Left lung (tissue), 10 donors: Measurements from ENCODE around the gene CUX1. TPM values are rescaled to one million over a fixed set of nuclear protein-coding genes. Genes with fewer than 3 reads are reported as not detected.
A peak's percentile ranks its signal among the peaks of the same experiment; 100 is the strongest.

Experiments
- ATAC-seq: fragments of 200-7000 bp; cut with Tn5 transposase; one replicate; pipeline ENCODE4 v1.9.1; 2020; ENCODE audit warnings: moderate library complexity
- DNase-seq, 4 donors: peaks; one replicate each; pipeline ENCODE4 v3.0.0-alpha.2; 2013 to 2020
- H3K27ac ChIP-seq, 2 donors: fragments of 200-600 bp; sonication (generic) in 1 of 2; one replicate each; pipeline versions ENCODE4 v1.5.0 to v1.8.0; 2020 to 2021
- H3K27me3 ChIP-seq, 2 donors: fragments of 200-600 bp; sonication (generic) in 1 of 2; one replicate each; pipeline versions ENCODE4 v1.5.0 to v1.8.0; 2020 to 2021
- H3K36me3 ChIP-seq, 2 donors: fragments of 200-600 bp; sonication (generic) in 1 of 2; one replicate each; pipeline versions ENCODE4 v1.5.0 to v1.8.0; 2020 to 2021
- H3K4me1 ChIP-seq, 2 donors: fragments of 200-600 bp; one replicate each; pipeline ENCODE4 v1.8.0; 2021
- H3K4me3 ChIP-seq, 2 donors: fragments of 200-600 bp; sonication (generic) in 1 of 2; one replicate each; pipeline versions ENCODE4 v1.5.0 to v1.8.0; 2020 to 2021; ENCODE audit warnings: mild to moderate bottlenecking in 1 of 2
- H3K9me3 ChIP-seq, 2 donors: fragments of 200-600 bp; sonication (generic) in 1 of 2; one replicate each; pipeline versions ENCODE4 v1.5.0 to v1.8.0; 2020 to 2021
- intact Hi-C, 2 donors: fragments of 100-400 bp; cut with DNase I; formaldehyde crosslinking; loops; one replicate each; pipeline versions ENCODE4 v1.11.2 to v1.14.2; 2022
- polyA plus RNA-seq, 6 donors: library from polyadenylated mRNA; unstranded; fragments of 120-200 nt; gene quantifications; one replicate each; pipeline ENCODE4 v1.2.1, GENCODE V29; 2013; ENCODE audit not compliant: insufficient read length in 6 of 6
- total RNA-seq, 2 donors: library from RNA; stranded (reverse); fragmentation: NEBNext Ultra II Directional; extraction: Animal tissue kit (Norgen Biotek cat#: 25700); gene quantifications; one replicate each; pipeline ENCODE4 v1.2.1, GENCODE V29; 2021
- TF ChIP-seq, protein P1 (sequence below), 2 donors: fragments of 200-600 bp; sonication (generic) in 1 of 2; IDR thresholded peaks; one replicate each; pipeline versions ENCODE4 v1.5.0 to v1.8.0; 2021; ENCODE audit warnings: antibody characterized with exemption in 2 of 2
- donor health status: DM: no; HTN: yes; CAD: no.
- donor health status: DM: no; HTN: no; CAD: no.

Gene CUX1
- total and polyA plus RNA-seq, 8 donors = 86.4 to 157 (median 96.4) TPM

DNA sequence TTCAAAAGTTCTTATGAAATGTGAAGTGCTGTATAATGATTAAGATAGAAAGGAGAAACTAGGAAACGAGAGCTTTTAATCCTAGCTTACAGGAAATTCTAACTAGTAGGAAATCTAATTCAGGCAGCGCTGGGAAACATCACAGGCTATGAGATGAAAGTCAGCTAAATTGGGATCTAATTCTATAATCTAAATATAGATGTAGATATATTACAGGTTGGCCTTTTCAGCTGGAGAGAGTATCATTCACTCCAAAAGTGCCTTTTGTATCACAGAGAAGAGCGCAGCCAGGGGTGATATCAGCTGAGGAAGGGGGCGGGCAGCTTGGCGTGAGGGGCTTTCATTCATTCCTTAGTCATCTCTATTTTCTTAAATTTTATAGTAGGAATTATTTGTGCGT, 157.0 kb downstream of the CUX1 start:
- Histone ChIP-seq H3K9me3 (no peaks in the 10 kb centered on the region), H3K36me3 (peaks cover 0 to 5% of the 10 kb centered on the region in 2 donors), H3K27ac (no peak overlapping the region), H3K4me3 (no peak overlapping the region), H3K4me1 (no peaks in the 10 kb centered on the region), H3K27me3 (no peaks in the 10 kb centered on the region)
- DNase-seq = no peak
- TF ChIP-seq, protein P1, sequence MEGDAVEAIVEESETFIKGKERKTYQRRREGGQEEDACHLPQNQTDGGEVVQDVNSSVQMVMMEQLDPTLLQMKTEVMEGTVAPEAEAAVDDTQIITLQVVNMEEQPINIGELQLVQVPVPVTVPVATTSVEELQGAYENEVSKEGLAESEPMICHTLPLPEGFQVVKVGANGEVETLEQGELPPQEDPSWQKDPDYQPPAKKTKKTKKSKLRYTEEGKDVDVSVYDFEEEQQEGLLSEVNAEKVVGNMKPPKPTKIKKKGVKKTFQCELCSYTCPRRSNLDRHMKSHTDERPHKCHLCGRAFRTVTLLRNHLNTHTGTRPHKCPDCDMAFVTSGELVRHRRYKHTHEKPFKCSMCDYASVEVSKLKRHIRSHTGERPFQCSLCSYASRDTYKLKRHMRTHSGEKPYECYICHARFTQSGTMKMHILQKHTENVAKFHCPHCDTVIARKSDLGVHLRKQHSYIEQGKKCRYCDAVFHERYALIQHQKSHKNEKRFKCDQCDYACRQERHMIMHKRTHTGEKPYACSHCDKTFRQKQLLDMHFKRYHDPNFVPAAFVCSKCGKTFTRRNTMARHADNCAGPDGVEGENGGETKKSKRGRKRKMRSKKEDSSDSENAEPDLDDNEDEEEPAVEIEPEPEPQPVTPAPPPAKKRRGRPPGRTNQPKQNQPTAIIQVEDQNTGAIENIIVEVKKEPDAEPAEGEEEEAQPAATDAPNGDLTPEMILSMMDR (IDR thresholded peaks at IDR 0.05) = no peak
- ATAC-seq = no peak
- intact Hi-C loops = no loop called here

DNA sequence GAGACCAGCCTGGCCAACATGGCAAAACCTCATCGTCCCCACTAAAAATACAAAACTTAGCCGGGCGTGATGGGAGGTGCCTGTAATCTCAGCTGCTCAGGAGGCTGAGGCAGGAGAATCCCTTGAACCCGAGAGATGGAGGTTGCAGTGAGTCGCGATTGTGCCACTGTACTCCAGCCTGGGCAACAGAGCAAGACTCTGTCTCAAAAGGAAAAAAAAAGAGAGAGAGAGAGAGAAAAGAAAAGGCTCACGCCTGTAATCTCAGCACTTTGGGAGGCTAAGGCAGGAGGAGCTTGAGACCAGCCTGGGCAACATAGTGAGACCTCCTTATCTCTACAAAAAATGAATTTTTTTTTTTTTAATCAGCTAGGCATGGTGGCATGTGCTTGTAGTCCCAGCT, 157.6 kb downstream of the CUX1 start:
- Histone ChIP-seq H3K9me3 (no peaks in the 10 kb centered on the region), H3K4me3 (no peak overlapping the region), H3K27me3 (no peaks in the 10 kb centered on the region), H3K36me3 (peaks cover 0 to 5% of the 10 kb centered on the region in 2 donors), H3K4me1 (no peaks in the 10 kb centered on the region), H3K27ac (no peak overlapping the region)
- DNase-seq (no peak), ATAC-seq (no peak)
- intact Hi-C loops = no loop called here
- TF ChIP-seq, protein P1 (IDR thresholded peaks at IDR 0.05) = no peak

DNA sequence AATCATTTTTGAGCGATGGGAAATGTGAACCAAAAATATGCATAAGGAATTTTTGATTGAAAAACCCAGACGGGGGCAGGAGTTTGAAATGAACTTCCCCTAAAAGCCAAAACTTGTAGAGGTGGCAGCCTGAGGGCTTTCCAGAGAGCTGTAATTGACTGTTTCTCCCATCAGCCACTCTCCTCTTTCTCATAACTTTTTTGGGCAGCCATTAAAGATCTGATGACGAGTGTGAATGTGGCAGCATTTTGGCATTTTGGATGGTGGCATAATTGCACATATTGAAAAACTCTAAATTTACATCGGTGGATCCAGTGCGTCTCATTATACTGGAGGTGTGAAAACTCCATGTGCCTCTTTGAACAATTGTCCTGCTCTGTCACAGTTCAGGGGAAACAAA, 159.0 kb downstream of the CUX1 start:
- no peak overlapping the region for H3K4me3 ChIP-seq
- intact Hi-C loops = no loop called here
- TF ChIP-seq, protein P1 (IDR thresholded peaks at IDR 0.05) = no peak
- ATAC-seq = no peak
- no peak overlapping the region for H3K27ac ChIP-seq
- peaks cover 0 to 5% of the 10 kb centered on the region in 2 donors for H3K36me3 ChIP-seq
- no peaks in the 10 kb centered on the region for H3K9me3 ChIP-seq
- H3K4me1 ChIP-seq = no peaks in the 10 kb centered on the region
- no peaks in the 10 kb centered on the region for H3K27me3 ChIP-seq
- no peak for DNase-seq

DNA sequence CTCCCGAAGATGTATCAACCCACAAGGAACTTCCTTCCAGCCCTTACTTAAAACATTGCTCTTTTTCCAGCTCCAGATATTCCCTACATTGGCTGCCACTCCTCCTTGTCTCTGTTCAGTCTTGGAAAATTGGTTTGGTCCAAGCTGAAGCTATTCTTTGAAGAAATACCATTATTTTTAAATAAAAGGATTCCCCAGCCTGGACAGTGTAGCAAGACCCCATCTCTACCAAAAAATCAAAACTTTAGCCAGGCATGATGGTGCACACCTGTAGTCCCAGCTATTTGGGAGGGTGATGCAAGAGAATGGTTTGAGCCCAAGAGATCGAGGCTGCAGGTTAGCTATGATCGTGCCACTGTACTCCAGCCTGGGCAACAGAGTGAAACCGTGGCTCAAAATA, 159.8 kb downstream of the CUX1 start:
- TF ChIP-seq, protein P1 (IDR thresholded peaks at IDR 0.05) = no peak
- Histone ChIP-seq H3K4me1 (no peaks in the 10 kb centered on the region), H3K9me3 (no peaks in the 10 kb centered on the region), H3K27ac (no peak overlapping the region), H3K36me3 (peaks cover 0 to 4% of the 10 kb centered on the region in 2 donors), H3K27me3 (no peaks in the 10 kb centered on the region), H3K4me3 (no peak overlapping the region)
- intact Hi-C loops = no loop called here
- ATAC-seq = no peak
- no peak for DNase-seq

DNA sequence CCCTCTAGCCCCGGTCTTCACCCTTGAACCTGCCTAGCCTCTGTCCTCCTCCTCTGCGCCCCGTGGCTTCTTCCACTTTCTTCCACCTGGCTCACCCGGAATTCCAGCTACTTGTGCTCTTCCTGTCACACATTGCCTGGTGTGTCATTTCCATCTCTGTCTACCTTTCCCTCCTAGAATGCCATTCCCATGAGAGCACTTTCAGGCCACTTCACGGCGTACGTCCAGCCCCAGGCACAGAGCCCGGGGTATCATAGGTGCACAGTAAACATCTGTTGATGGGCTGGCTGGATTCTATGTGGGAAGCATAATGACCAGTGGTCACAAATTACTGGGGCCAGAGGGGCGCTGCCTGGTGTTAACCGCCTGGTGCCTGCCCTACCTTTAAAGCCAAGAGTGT, 161.3 kb downstream of the CUX1 start:
- Histone ChIP-seq H3K4me3 (no peak overlapping the region), H3K9me3 (no peaks in the 10 kb centered on the region), H3K27ac (no peak overlapping the region), H3K36me3 (no peaks in the 10 kb centered on the region), H3K27me3 (no peaks in the 10 kb centered on the region), H3K4me1 (no peaks in the 10 kb centered on the region)
- intact Hi-C loops = no loop called here
- TF ChIP-seq, protein P1 (IDR thresholded peaks at IDR 0.05) = no peak
- no peak for DNase-seq
- peak; percentile 84 for ATAC-seq
